B cell (primary cell): ENCODE measurements around the gene DPP9. TPM values are rescaled to one million over a fixed set of nuclear protein-coding genes. Genes with fewer than 3 reads are reported as not detected.
A peak's percentile ranks its signal among the peaks of the same experiment; 100 is the strongest.

ENCODE experiments used
- ATAC-seq: fragments of 200-7000 bp; cut with Tn5 transposase; one replicate; pipeline ENCODE4 v1.10.0; 2021; ENCODE audit warnings: low read depth, mild to moderate bottlenecking, moderate number of reproducible peaks, moderate library complexity
- CTCF ChIA-PET: fragments of 350-600 bp; sonication (Branson Sonifier 250); formaldehyde crosslinking; loops from one replicate; lab custom pipeline; 2021; ENCODE audit warnings: antibody characterized with exemption, inconsistent platforms; lab: Charles Lee
- POLR2A ChIA-PET: fragments of 350-600 bp; sonication (Branson Sonifier 250); formaldehyde crosslinking; loops from one replicate; lab custom pipeline; 2021; ENCODE audit warnings: antibody characterized with exemption; lab: Charles Lee
- DNase-seq: peaks from one replicate; pipeline ENCODE4 v3.0.0; 2013
- H2AFZ ChIP-seq: 2 replicates; pipeline ENCODE4 v1.6.1; 2012; ENCODE audit warnings: mild to moderate bottlenecking, low read depth, low read length; ENCODE audit not compliant: insufficient read depth, poor library complexity, severe bottlenecking
- H3K27ac ChIP-seq, 2 donors: 1 replicate in 1 of 2; 2 replicates in 1 of 2; pipeline ENCODE4 v1.5.1; 2012 to 2013; ENCODE audit warnings: low read length in 2 of 2, mild to moderate bottlenecking in 2 of 2, moderate library complexity in 1 of 2
- H3K27me3 ChIP-seq, 4 experiments: fragments of 200-600 bp in 1 of 4; sonication (generic) in 1 of 4; replicated peaks in 1 of 4; 1 replicate in 2 of 4; 2 replicates in 2 of 4; pipeline versions ENCODE4 v1.6.1 to v1.7.0; 2013 to 2016; ENCODE audit warnings: low read length in 3 of 4, mild to moderate bottlenecking in 2 of 4, mixed read lengths in 1 of 4, moderate library complexity in 1 of 4; ENCODE audit not compliant: insufficient read depth in 4 of 4, control insufficient read depth in 3 of 4; ENCODE audit errors: control extremely low read depth in 1 of 4
- H3K36me3 ChIP-seq, 2 experiments: replicated peaks in 1 of 2; 1 replicate in 1 of 2; 2 replicates in 1 of 2; pipeline versions ENCODE4 v1.6.1 to v1.7.1; 2013; ENCODE audit warnings: low read length in 1 of 2; ENCODE audit not compliant: insufficient read depth in 2 of 2, control insufficient read depth in 1 of 2; ENCODE audit errors: control extremely low read depth in 1 of 2, extremely low read depth in 1 of 2
- H3K4me1 ChIP-seq, 2 donors: fragments of 200-600 bp in 1 of 2; sonication (generic) in 1 of 2; 1 replicate in 1 of 2; 2 replicates in 1 of 2; pipeline versions ENCODE4 v1.5.1 to v1.6.1; 2013 to 2017; ENCODE audit warnings: low read length in 2 of 2; ENCODE audit not compliant: control insufficient read depth in 2 of 2, insufficient read depth in 2 of 2
- H3K4me2 ChIP-seq: replicated peaks from 2 replicates; pipeline ENCODE3; 2012; ENCODE audit warnings: mild to moderate bottlenecking, low read depth, low read length; ENCODE audit not compliant: poor library complexity, severe bottlenecking
- H3K4me3 ChIP-seq, 5 experiments: fragments of 200-600 bp in 1 of 5; sonication (generic) in 1 of 5; 1 replicate in 3 of 5; 2 replicates in 2 of 5; pipeline versions ENCODE4 v1.5.1 to v1.7.0; 2011 to 2016; ENCODE audit warnings: low read length in 4 of 5, mild to moderate bottlenecking in 4 of 5, low read depth in 2 of 5, control low read depth in 1 of 5, moderate library complexity in 1 of 5; ENCODE audit not compliant: insufficient read depth in 1 of 5; ENCODE audit errors: control extremely low read depth in 1 of 5, extremely low read depth in 1 of 5
- H3K79me2 ChIP-seq: fragments of 200-600 bp; sonication (generic); one replicate; pipeline ENCODE4 v1.6.0; 2016; ENCODE audit warnings: low read length; ENCODE audit not compliant: control insufficient read depth, insufficient read depth
- H3K9ac ChIP-seq: fragments of 200-600 bp; sonication (generic); 2 replicates; pipeline ENCODE4 v1.6.1; 2017; ENCODE audit warnings: mild to moderate bottlenecking, low read length, moderate library complexity
- H3K9me3 ChIP-seq, 3 donors: one replicate each; pipeline versions ENCODE4 v1.6.1 to v1.7.1; 2013; ENCODE audit warnings: low read length in 2 of 3; ENCODE audit not compliant: control insufficient read depth in 2 of 3, insufficient read depth in 1 of 3; ENCODE audit errors: control extremely low read depth in 1 of 3
- H4K20me1 ChIP-seq: 2 replicates; pipeline ENCODE4 v1.6.0; 2012; ENCODE audit warnings: mild to moderate bottlenecking, low read length; ENCODE audit not compliant: insufficient read depth, control insufficient read depth, poor library complexity, severe bottlenecking
- H3K27ac Mint-ChIP-seq: one replicate; pipeline ENCODE4 v1.8.0; 2021; ENCODE audit warnings: mixed read lengths
- H3K27me3 Mint-ChIP-seq: one replicate; pipeline ENCODE4 v1.8.0; 2021; ENCODE audit warnings: mixed read lengths
- H3K4me1 Mint-ChIP-seq: one replicate; pipeline ENCODE4 v1.8.0; 2021; ENCODE audit warnings: mixed read lengths
- H3K4me3 Mint-ChIP-seq: one replicate; pipeline ENCODE4 v1.8.0; 2021; ENCODE audit warnings: mixed read lengths
- H3K9me3 Mint-ChIP-seq: one replicate; pipeline ENCODE4 v1.8.0; 2022; ENCODE audit warnings: mixed read lengths; ENCODE audit not compliant: insufficient read depth
- CTCF ChIP-seq: fragments of 200-600 bp; IDR thresholded peaks from one replicate; pipeline ENCODE4 v1.8.0; 2022; ENCODE audit warnings: antibody characterized with exemption, mild to moderate bottlenecking
- EZH2 ChIP-seq: IDR thresholded peaks from 2 replicates; pipeline ENCODE4 v1.6.1; 2012; ENCODE audit warnings: borderline replicate concordance, low read depth, mild to moderate bottlenecking, moderate library complexity, low read length; ENCODE audit not compliant: insufficient read depth, poor library complexity, severe bottlenecking
- WGBS: methylation state at CpG from one replicate; pipeline ENCODE4 v1.1.5; 2013; ENCODE audit warnings: missing lambda C conversion rate; ENCODE audit not compliant: insufficient coverage; 5-methylcytosine and 5-hydroxymethylcytosine counted together
- intact Hi-C: fragments of 100-400 bp; cut with micrococcal nuclease; formaldehyde crosslinking; loops from one replicate; pipeline ENCODE4 v1.10.0; 2022
- polyA plus RNA-seq: library from polyadenylated mRNA; depleted of rRNA; stranded (reverse); fragments of >200 nt; gene quantifications from 2 replicates; pipeline ENCODE4 v1.2.3, GENCODE V29; 2012
- total RNA-seq, 2 donors: library from RNA; stranded (reverse); fragments of 120-200 nt in 1 of 2; gene quantifications; 1 replicate in 1 of 2; 2 replicates in 1 of 2; pipeline versions ENCODE4 v1.2.3 to v1.2.4, GENCODE V29; 2013 to 2022

Gene DPP9
- total and polyA plus RNA-seq, 2 donors (not counting 1 experiment from before 2014, with no cell fraction given) = 47.3 to 109 TPM

GRCh38 chr19:4721196-4721595, 2.4 kb downstream of the DPP9 start:
- peaks cover 20 to 26% of the 10 kb centered on the region in 2 donors for H3K4me1 ChIP-seq
- H3K4me2 ChIP-seq = no peak overlapping the region
- H3K79me2 ChIP-seq = peaks cover 50% of the 10 kb centered on the region
- peak overlapping the region; percentile 10 for H3K4me3 Mint-ChIP-seq
- peaks cover 45% of the 10 kb centered on the region for H4K20me1 ChIP-seq
- ATAC-seq (no peak), DNase-seq (no peak)
- peaks cover 0 to 45% of the 10 kb centered on the region in 2 experiments for H3K36me3 ChIP-seq
- WGBS = 92% methylated on average over 6 of the region's 6 CpGs
- no peak overlapping the region for H3K27ac ChIP-seq
- no peak overlapping the region for H3K27ac Mint-ChIP-seq
- peaks cover 3% of the 10 kb centered on the region for H3K27me3 Mint-ChIP-seq
- no peaks in the 10 kb centered on the region for H3K9me3 Mint-ChIP-seq
- intact Hi-C loops = loop anchor here (5.0 kb wide), 3 partner anchors 959 to 1651 kb away; partner anchors contain the start of genes ALKBH7, APBA3, MRPL54 and RPL36
- peaks cover 45% of the 10 kb centered on the region for H3K4me1 Mint-ChIP-seq
- H3K9me3 ChIP-seq = no peaks in the 10 kb centered on the region
- ChIA-PET CTCF (interaction anchor here (0.7 to 2.2 kb wide), 3 partner anchors 11 to 84 kb away, joined by 3 to 7 read pairs (median 7); partner anchors contain the start of gene FEM1A), POLR2A (no interaction called here)
- no peak overlapping the region for H3K4me3 ChIP-seq
- no peaks in the 10 kb centered on the region for H3K27me3 ChIP-seq
- TF ChIP-seq CTCF (no peak), EZH2 (no peak)
- no peak overlapping the region for H2AFZ ChIP-seq
- H3K9ac ChIP-seq = no peak overlapping the region

- Histone ChIP-seq H3K27ac (no peak overlapping the region), H3K4me3 (no peak overlapping the region), H3K9ac (no peak overlapping the region), H3K36me3 (peaks cover 0 to 51% of the 10 kb centered on the region in 2 experiments), H3K9me3 (no peaks in the 10 kb centered on the region), H3K4me2 (no peak overlapping the region), H2AFZ (no peak overlapping the region), H4K20me1 (peaks cover 45% of the 10 kb centered on the region), H3K4me1 (peaks cover 18 to 22% of the 10 kb centered on the region in 2 donors), H3K79me2 (peaks cover 50% of the 10 kb centered on the region), H3K27me3 (no peaks in the 10 kb centered on the region)
- H3K27ac Mint-ChIP-seq = no peak overlapping the region
- POLR2A ChIA-PET = no interaction called here
- WGBS = 85% methylated on average over 10 of the region's 13 CpGs
- CTCF ChIA-PET = interaction anchor here (1.4 kb wide), 1 partner anchor 71 kb away, joined by 4 read pairs; no protein-coding TSS in a partner anchor
- peaks cover 3% of the 10 kb centered on the region for H3K27me3 Mint-ChIP-seq
- no peak for DNase-seq
- no peaks in the 10 kb centered on the region for H3K9me3 Mint-ChIP-seq
- ATAC-seq = no peak
- peaks cover 43% of the 10 kb centered on the region for H3K4me1 Mint-ChIP-seq
- H3K4me3 Mint-ChIP-seq = peak overlapping the region; percentile 41
- intact Hi-C loops = loop anchor here (5.0 kb wide), 3 partner anchors 958 to 1652 kb away; partner anchors contain the start of genes ALKBH7, APBA3, MRPL54 and RPL36
- TF ChIP-seq CTCF (no peak), EZH2 (no peak)
Measured at GRCh38 chr19:4720037-4720700, 3.5 kb downstream of the DPP9 start.
